HL-60 (cell line): ENCODE data around the gene FPR1.

Experiments used
- POLR2AphosphoS5 ChIP-seq: IDR thresholded peaks from 2 replicates; pipeline ENCODE4 v1.6.1; 2012; ENCODE audit warnings: low read depth
- TF ChIP-seq, protein P1 (sequence below): IDR thresholded peaks from one replicate; pipeline ENCODE4 v1.5.1; 2011; ENCODE audit warnings: low read length, control low read depth, inconsistent platforms; ENCODE audit not compliant: insufficient read depth
- TF ChIP-seq, protein P2 (sequence below): IDR thresholded peaks from 2 replicates; pipeline ENCODE4 v1.6.1; 2012; ENCODE audit warnings: low read depth; ENCODE audit not compliant: insufficient replicate concordance

DNA sequence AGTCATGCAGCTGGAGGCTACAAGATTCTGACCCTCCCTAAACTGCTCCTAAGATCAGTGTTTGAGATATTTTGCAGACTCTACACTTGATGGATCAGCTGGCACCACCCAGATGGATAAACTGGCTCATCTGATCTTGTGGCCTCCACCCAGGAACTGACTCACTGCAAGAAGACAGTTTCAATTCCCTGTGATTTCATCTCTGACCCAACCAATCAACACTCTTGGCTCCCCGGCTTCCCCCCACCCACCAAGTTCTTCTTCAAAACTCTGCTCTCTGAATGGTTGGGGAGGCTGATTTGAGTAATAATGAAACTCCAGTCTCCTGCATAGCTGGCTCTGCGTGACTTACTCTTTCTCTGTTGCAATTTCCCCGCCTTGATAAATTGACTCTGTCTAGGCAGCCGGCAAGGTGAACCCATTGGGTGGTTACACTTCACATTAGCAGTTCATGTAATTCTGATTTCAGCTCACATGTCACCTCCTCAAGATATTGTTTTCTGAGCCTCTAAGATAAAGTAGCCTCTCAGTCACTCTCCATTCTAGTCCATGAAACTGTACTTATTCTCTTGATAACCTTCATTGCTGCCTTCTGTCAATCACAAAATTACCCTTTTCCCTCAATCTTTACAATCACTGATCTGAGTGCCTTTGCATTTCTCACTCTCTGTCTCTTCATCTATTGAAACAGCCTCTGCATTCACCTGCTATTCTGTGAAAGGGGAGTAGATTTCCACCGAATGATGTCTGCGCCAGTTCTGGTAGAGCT is 33.4 kb upstream of the FPR1 start:
- TF ChIP-seq, protein P1, sequence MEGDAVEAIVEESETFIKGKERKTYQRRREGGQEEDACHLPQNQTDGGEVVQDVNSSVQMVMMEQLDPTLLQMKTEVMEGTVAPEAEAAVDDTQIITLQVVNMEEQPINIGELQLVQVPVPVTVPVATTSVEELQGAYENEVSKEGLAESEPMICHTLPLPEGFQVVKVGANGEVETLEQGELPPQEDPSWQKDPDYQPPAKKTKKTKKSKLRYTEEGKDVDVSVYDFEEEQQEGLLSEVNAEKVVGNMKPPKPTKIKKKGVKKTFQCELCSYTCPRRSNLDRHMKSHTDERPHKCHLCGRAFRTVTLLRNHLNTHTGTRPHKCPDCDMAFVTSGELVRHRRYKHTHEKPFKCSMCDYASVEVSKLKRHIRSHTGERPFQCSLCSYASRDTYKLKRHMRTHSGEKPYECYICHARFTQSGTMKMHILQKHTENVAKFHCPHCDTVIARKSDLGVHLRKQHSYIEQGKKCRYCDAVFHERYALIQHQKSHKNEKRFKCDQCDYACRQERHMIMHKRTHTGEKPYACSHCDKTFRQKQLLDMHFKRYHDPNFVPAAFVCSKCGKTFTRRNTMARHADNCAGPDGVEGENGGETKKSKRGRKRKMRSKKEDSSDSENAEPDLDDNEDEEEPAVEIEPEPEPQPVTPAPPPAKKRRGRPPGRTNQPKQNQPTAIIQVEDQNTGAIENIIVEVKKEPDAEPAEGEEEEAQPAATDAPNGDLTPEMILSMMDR, result no peak
- TF ChIP-seq POLR2AphosphoS5, result no peak
- TF ChIP-seq, protein P2, sequence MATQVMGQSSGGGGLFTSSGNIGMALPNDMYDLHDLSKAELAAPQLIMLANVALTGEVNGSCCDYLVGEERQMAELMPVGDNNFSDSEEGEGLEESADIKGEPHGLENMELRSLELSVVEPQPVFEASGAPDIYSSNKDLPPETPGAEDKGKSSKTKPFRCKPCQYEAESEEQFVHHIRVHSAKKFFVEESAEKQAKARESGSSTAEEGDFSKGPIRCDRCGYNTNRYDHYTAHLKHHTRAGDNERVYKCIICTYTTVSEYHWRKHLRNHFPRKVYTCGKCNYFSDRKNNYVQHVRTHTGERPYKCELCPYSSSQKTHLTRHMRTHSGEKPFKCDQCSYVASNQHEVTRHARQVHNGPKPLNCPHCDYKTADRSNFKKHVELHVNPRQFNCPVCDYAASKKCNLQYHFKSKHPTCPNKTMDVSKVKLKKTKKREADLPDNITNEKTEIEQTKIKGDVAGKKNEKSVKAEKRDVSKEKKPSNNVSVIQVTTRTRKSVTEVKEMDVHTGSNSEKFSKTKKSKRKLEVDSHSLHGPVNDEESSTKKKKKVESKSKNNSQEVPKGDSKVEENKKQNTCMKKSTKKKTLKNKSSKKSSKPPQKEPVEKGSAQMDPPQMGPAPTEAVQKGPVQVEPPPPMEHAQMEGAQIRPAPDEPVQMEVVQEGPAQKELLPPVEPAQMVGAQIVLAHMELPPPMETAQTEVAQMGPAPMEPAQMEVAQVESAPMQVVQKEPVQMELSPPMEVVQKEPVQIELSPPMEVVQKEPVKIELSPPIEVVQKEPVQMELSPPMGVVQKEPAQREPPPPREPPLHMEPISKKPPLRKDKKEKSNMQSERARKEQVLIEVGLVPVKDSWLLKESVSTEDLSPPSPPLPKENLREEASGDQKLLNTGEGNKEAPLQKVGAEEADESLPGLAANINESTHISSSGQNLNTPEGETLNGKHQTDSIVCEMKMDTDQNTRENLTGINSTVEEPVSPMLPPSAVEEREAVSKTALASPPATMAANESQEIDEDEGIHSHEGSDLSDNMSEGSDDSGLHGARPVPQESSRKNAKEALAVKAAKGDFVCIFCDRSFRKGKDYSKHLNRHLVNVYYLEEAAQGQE, result no peak
